GM12874 (cell line): ENCODE results near the gene HIF3A.

ENCODE experiments used
- TF ChIP-seq, protein P1 (sequence below): IDR thresholded peaks from 2 replicates; pipeline ENCODE4 v1.5.1; 2011; ENCODE audit warnings: low read depth, mild to moderate bottlenecking, control low read depth, low read length, moderate library complexity; ENCODE audit not compliant: insufficient read depth

Gene HIF3A

DNA sequence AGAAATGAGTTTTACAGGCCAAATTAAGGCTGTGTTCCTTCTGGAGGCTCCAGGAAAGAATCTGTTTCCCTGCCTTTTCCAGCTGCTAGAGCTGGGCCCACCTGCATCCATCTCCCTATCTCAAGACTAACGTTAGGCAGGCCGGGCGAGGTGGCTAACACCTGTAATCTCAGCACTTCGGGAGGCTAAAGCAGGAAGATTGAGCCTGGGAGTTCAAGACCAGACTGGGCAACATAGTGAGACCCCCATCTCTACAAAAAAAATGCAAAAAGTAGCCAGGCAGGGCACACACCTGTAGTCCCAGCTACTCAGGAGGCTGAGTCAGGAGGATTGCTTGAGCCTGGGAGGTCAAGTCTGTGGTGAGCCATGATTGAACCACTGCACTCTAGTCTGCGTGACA lies 14.6 kb downstream of the HIF3A start:
- TF ChIP-seq, protein P1, sequence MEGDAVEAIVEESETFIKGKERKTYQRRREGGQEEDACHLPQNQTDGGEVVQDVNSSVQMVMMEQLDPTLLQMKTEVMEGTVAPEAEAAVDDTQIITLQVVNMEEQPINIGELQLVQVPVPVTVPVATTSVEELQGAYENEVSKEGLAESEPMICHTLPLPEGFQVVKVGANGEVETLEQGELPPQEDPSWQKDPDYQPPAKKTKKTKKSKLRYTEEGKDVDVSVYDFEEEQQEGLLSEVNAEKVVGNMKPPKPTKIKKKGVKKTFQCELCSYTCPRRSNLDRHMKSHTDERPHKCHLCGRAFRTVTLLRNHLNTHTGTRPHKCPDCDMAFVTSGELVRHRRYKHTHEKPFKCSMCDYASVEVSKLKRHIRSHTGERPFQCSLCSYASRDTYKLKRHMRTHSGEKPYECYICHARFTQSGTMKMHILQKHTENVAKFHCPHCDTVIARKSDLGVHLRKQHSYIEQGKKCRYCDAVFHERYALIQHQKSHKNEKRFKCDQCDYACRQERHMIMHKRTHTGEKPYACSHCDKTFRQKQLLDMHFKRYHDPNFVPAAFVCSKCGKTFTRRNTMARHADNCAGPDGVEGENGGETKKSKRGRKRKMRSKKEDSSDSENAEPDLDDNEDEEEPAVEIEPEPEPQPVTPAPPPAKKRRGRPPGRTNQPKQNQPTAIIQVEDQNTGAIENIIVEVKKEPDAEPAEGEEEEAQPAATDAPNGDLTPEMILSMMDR: no peak

DNA sequence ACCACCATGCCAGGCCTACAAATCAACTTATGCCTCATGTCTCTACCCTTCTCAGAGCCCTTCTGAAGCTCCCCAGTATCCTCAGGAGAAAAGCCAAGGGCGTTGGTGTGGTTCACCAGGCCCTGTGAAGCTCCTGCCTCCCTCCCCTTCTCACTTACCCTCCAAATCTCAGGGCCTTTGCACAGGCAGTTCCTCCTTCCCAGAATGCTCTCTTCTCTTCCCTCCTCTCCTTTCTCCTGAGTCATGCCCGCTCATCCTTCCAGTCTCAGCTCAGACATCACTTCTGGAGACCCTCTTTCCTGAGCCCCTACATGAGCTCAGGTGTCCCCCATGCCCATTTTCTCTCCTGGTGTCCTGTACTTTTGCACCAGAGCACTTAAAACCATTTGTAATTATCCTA lies 20.5 kb downstream of the HIF3A start:
- TF ChIP-seq, protein P1: no peak

DNA sequence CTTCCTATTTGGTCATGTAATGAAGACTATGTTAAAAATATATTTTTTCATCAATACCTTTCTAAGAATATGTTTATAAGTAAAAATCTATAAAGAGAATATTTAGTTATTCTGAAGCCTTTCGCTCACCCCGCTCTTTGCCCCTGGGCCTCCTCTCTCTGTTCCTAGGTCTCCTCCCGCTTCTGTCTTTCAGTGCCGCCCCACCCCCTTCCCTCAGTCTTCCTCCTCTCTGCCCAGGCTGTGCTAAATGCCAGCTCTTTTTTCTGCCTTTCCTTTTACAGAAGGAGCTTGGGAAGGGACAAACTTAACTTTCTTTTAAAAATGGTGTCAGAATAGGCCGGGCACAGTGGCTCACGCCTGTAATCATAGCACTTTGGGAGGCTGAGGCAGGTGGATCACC lies 22.8 kb downstream of the HIF3A start:
- TF ChIP-seq, protein P1: no peak

DNA sequence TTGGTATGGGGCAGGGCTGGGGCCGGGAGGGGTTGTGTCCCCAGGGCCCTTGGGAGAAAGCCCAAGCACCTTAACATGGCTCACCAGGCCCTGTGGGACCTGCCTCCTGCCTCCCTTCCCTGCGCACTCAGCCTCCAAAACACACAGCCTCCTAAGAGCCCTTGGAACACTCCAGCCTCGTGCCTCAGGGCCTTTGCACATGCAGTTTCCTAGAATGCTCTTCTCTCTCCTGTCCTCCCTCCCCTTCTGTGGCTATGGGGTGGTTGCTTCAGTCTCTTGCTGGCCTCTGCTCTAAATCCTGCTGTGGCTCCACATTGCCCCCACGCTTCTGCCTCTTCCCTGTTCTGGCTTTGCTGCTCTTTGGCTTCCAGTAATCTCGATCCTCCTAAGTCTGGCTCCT lies 23.7 kb downstream of the HIF3A start:
- TF ChIP-seq, protein P1: no peak

DNA sequence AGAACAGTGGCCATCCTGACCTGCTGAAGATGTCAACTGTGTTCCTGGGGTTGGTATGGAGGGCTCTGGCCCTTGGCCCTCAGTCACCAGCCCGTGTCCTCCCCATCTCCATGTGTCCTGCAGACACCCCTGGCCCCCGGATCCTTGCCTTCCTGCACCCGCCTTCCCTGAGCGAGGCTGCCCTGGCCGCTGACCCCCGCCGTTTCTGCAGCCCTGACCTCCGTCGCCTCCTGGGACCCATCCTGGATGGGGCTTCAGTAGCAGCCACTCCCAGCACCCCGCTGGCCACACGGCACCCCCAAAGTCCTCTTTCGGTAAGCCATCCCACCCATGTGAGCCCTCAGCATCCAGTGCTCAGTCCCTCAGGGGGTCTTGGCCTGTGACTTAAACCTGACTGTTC lies 24.8 kb downstream of the HIF3A start:
- TF ChIP-seq, protein P1: no peak

DNA sequence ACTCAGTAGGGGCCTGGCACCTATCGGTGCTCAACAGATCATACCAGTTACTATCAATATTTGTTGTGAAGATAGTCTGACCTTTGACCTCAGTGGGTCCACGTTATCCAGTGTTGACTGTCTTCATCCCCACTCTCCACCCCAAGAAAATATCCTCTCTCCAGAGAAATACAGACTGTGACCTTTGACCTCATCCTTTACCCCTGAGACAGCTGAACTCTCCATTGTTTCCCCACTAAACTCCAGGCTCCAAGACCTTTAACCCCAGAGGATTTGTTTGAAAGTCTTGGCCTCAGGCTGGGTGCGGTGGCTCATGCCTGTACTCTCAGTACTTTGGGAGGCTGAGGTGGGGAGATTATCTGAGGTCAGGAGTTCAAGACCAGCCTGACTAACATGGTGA lies 27.4 kb downstream of the HIF3A start:
- TF ChIP-seq, protein P1: no peak

DNA sequence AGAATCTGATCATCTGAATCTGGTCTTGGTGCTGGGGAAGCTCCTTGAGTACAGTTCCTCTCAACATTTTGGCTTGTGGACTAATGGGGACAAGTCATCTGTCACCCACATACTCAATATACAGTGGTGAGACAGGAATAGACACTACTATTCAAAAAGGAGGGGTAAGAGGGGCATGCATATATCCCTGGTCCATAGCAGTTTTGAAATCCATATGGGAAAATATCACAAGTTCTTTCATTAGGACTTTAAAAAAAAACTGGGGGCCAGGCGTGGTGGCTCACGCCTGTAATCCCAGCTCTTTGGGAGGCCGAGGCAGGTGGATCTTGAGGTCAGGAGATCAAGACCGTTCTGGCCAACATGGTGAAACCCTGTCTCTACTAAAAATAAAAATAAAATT lies 29.8 kb downstream of the HIF3A start:
- TF ChIP-seq, protein P1: no peak

DNA sequence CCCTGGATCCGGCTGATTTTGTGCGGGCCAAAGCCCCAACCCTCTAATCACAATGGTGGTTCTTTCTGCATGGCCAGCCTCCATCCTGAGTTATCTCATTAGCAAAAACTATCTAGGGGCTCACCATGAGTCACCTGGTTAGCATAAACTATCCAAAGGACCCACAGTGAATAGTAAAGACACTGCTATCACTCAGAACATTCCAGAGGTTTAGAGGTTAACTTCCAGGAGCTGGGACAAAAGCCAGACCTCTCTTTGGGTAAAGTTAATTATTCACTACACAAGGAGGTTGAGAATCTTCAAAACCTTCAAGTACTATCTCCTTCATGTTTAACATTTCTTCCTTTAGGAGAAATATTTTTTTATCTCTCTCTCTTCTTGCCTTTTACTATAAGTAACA lies 31.2 kb downstream of the HIF3A start:
- TF ChIP-seq, protein P1: no peak
